Heart right ventricle (tissue), 16 donors: ENCODE measurements around the gene TOPBP1. TPM values are rescaled to one million over a fixed set of nuclear protein-coding genes. Genes with fewer than 3 reads are reported as not detected.

ENCODE experiments used
- ATAC-seq, 8 donors: fragments of 200-7000 bp; cut with Tn5 transposase; one replicate each; pipeline ENCODE4 v1.9.1; 2020; ENCODE audit warnings: mild to moderate bottlenecking in 8 of 8, moderate library complexity in 8 of 8, moderate number of reproducible peaks in 1 of 8
- DNase-seq, 2 donors: peaks; one replicate each; pipeline ENCODE4 v3.0.0-alpha.2; 2020
- H3K27ac ChIP-seq, 10 donors: fragments of 200-600 bp; sonication (generic) in 2 of 10; one replicate each; pipeline versions ENCODE4 v1.5.0 to v1.8.0; 2020 to 2022; ENCODE audit warnings: mild to moderate bottlenecking in 3 of 10
- H3K27me3 ChIP-seq, 7 donors: fragments of 200-600 bp; one replicate each; pipeline ENCODE4 v1.8.0; 2021 to 2022; ENCODE audit warnings: mild to moderate bottlenecking in 2 of 7
- H3K36me3 ChIP-seq, 9 donors: fragments of 200-600 bp; sonication (generic) in 1 of 9; one replicate each; pipeline versions ENCODE4 v1.5.0 to v1.8.0; 2020 to 2022; ENCODE audit warnings: mild to moderate bottlenecking in 2 of 9
- H3K4me1 ChIP-seq, 9 donors: fragments of 200-600 bp; sonication (generic) in 1 of 9; one replicate each; pipeline versions ENCODE4 v1.5.0 to v1.8.0; 2020 to 2022; ENCODE audit warnings: mild to moderate bottlenecking in 4 of 9
- H3K4me3 ChIP-seq, 10 donors: fragments of 200-600 bp; sonication (generic) in 2 of 10; one replicate each; pipeline versions ENCODE4 v1.5.0 to v1.8.0; 2020 to 2022; ENCODE audit warnings: mild to moderate bottlenecking in 7 of 10, moderate library complexity in 2 of 10
- H3K9me3 ChIP-seq, 11 donors: fragments of 200-600 bp in 10 of 11; sonication (generic) in 2 of 11; one replicate each; pipeline versions ENCODE4 v1.5.0 to v1.8.0; 2013 to 2022; ENCODE audit warnings: mild to moderate bottlenecking in 2 of 11, control low read depth in 1 of 11, moderate library complexity in 1 of 11
- WGBS, 2 donors: extraction: QIAGEN DNeasy Blood & Tissue Kit; methylation state at CpG; one replicate each; pipeline ENCODE4 v1.1.7; 2013; ENCODE audit warnings: inconsistent platforms in 1 of 2; 5-methylcytosine and 5-hydroxymethylcytosine counted together
- intact Hi-C, 10 donors: fragments of 100-400 bp; cut with DNase I; formaldehyde crosslinking; loops; one replicate each; pipeline versions ENCODE4 v1.11.1 to v1.14.2; 2022
- polyA plus RNA-seq, 2 donors: library from polyadenylated mRNA; stranded (reverse); fragments of 200-250 nt; gene quantifications; one replicate each; pipeline ENCODE4 v1.2.3, GENCODE V29; 2013
- total RNA-seq, 10 donors: library from RNA; stranded (reverse); fragmentation: NEBNext Ultra II Directional in 3 of 10; extraction: Animal tissue kit (Norgen Biotek cat#: 25700) in 3 of 10; gene quantifications; one replicate each; pipeline versions ENCODE4 v1.2.1 to v1.2.4, GENCODE V29; 2021 to 2023
- TF ChIP-seq, protein P1 (sequence below), 9 donors: fragments of 200-600 bp; sonication (generic) in 2 of 9; IDR thresholded peaks; one replicate each; pipeline versions ENCODE4 v1.5.0 to v1.8.0; 2021 to 2022; ENCODE audit warnings: antibody characterized with exemption in 9 of 9, mild to moderate bottlenecking in 5 of 9, moderate library complexity in 1 of 9
- donor health status: Arrhythmogenic right ventricular cardiomyopathy.
- donor health status: ischemic (EF 13 %, LVEDD 7.1; RV severe dilation, severe dysfunction).
- donor health status: healthy with polysubstance abuse.
- donor health status: DM: no; HTN: yes; CAD: no.
- donor health status: DM: no; HTN: no; CAD: no.
- donor health status: ischemic (EF 25% LVEDD 6.9; RV normal size, moderate dysfunction).
- donor health status: ischemic (EF 25% LVEDD 5.7; RV mildly dilated, moderate dysfunction).
- donor health status: healthy.
- donor health status: DM: yes; HTN: yes; CAD: no.
- donor health status: Ischemic cardiomyopathy.
- donor health status: ischemic (EF 35%, LVEDD 5.7; RV mildly dilated, moderate dysfunction).
- donor health status: nonischemic (EF 11% LVEDD 7.7; RV severe dilation, severe dysfunction).
- donor health status: DM: yes; HTN: yes; CAD: no.
- donor health status: PGD.
- donor health status: ischemic (EF 29% LVEDD 5.4; RV normal size, mild dysfunction).
- donor health status: nonischemic (EF 23%, LVEDD 6.1; RV moderate dilation, normal function).

The TOPBP1 gene
- total and polyA plus RNA-seq, 12 donors = 5.7 to 11.8 (median 10.8) TPM

DNA sequence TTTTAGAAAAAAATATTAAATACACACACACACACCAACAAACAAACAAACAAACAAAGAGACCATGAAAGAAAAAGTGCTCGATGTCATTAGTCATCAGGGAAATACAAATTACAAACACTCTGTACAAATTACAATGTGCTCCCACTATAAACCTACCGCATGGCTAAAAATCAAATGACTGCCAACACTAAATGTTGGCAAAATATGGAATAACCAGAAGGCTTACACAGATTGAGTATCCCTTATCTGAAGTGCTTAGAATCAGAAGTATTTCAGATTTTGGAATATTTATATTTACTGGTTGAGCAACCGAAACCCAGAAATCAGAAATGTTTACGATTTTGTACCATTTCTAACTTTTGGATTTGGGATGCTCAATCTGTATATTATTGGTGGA, 54.8 kb downstream of the TOPBP1 start:
- TF ChIP-seq, protein P1, sequence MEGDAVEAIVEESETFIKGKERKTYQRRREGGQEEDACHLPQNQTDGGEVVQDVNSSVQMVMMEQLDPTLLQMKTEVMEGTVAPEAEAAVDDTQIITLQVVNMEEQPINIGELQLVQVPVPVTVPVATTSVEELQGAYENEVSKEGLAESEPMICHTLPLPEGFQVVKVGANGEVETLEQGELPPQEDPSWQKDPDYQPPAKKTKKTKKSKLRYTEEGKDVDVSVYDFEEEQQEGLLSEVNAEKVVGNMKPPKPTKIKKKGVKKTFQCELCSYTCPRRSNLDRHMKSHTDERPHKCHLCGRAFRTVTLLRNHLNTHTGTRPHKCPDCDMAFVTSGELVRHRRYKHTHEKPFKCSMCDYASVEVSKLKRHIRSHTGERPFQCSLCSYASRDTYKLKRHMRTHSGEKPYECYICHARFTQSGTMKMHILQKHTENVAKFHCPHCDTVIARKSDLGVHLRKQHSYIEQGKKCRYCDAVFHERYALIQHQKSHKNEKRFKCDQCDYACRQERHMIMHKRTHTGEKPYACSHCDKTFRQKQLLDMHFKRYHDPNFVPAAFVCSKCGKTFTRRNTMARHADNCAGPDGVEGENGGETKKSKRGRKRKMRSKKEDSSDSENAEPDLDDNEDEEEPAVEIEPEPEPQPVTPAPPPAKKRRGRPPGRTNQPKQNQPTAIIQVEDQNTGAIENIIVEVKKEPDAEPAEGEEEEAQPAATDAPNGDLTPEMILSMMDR (IDR thresholded peaks at IDR 0.05) = no peak
- no peak for ATAC-seq
- Histone ChIP-seq H3K4me3 (no peak overlapping the region), H3K4me1 (no peaks in the 10 kb centered on the region), H3K27ac (no peak overlapping the region), H3K9me3 (no peaks in the 10 kb centered on the region), H3K27me3 (no peaks in the 10 kb centered on the region), H3K36me3 (peaks cover 0 to 90% (median 41%) of the 10 kb centered on the region in 9 donors)
- intact Hi-C loops = loop anchor here in 1 of 10 donors (2.0 kb wide), 1 partner anchor 62 kb away; no protein-coding TSS in a partner anchor
- WGBS, 2 donors = 97% methylated on average over 4 of the region's 4 CpGs
- no peak for DNase-seq

DNA sequence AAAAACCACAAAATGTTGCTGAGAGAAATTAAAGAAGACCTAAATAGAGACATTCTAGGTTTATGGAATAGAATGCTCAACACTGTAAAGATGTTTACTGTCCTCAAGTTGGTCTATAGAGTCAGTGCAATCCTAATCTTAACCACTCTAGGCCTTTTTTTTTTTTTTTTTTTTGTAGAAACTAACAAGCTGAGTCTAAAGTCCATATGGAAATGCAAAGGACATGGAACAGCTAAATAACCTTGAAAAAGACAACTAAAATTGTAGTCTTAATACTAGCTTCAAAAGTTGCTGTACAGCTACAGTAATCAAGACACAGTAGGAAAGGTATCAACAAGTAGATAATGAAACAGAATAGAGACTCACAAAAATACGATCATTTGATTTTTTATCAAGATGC, 55.4 kb downstream of the TOPBP1 start:
- H3K4me3 ChIP-seq = no peak overlapping the region
- H3K27me3 ChIP-seq = no peaks in the 10 kb centered on the region
- intact Hi-C loops = loop anchor here in 1 of 10 donors (2.0 kb wide), 1 partner anchor 62 kb away; no protein-coding TSS in a partner anchor
- DNase-seq (no peak), ATAC-seq (no peak)
- no peak overlapping the region for H3K27ac ChIP-seq
- TF ChIP-seq, protein P1 (IDR thresholded peaks at IDR 0.05) = no peak
- no peaks in the 10 kb centered on the region for H3K4me1 ChIP-seq
- peaks cover 0 to 90% (median 37%) of the 10 kb centered on the region in 9 donors for H3K36me3 ChIP-seq
- H3K9me3 ChIP-seq = no peaks in the 10 kb centered on the region
- 90 to 96% methylated on average over 1 of the region's 1 CpG for WGBS, 2 donors

- intact Hi-C loops = no loop called here
- DNase-seq (no peak), ATAC-seq (no peak)
- H3K4me3 ChIP-seq = no peak overlapping the region
- no peaks in the 10 kb centered on the region for H3K4me1 ChIP-seq
- H3K36me3 ChIP-seq = peaks cover 0 to 55% (median 0%) of the 10 kb centered on the region in 9 donors
- H3K27ac ChIP-seq = no peak overlapping the region
- 100% methylated on average over 1 of the region's 1 CpG for WGBS, 2 donors
- H3K27me3 ChIP-seq = no peaks in the 10 kb centered on the region
- TF ChIP-seq, protein P1 (IDR thresholded peaks at IDR 0.05) = no peak
- no peaks in the 10 kb centered on the region for H3K9me3 ChIP-seq
Observed at GRCh38 chr3:133600572-133601081, 61.1 kb downstream of the TOPBP1 start.

GRCh38 chr3:133599280-133599679, 62.5 kb downstream of the TOPBP1 start:
- ATAC-seq = no peak
- no peaks in the 10 kb centered on the region for H3K27me3 ChIP-seq
- TF ChIP-seq, protein P1 (IDR thresholded peaks at IDR 0.05) = no peak
- peaks cover 0 to 44% (median 0%) of the 10 kb centered on the region in 9 donors for H3K36me3 ChIP-seq
- DNase-seq = no peak
- no peaks in the 10 kb centered on the region for H3K9me3 ChIP-seq
- no peak overlapping the region for H3K27ac ChIP-seq
- intact Hi-C loops = no loop called here
- 84 to 94% methylated on average over 2 of the region's 2 CpGs for WGBS, 2 donors
- no peak overlapping the region for H3K4me3 ChIP-seq
- no peaks in the 10 kb centered on the region for H3K4me1 ChIP-seq
